GM21360 (cell line): ENCODE results near the gene SLC29A1.

Experiments
- ATAC-seq: cut with Tn5 transposase; IDR thresholded peaks from one replicate; pipeline ENCODE4 v1.9.1; 2021; ENCODE audit warnings: mild to moderate bottlenecking, moderate library complexity; ENCODE audit not compliant: unreplicated experiment

The SLC29A1 gene

DNA sequence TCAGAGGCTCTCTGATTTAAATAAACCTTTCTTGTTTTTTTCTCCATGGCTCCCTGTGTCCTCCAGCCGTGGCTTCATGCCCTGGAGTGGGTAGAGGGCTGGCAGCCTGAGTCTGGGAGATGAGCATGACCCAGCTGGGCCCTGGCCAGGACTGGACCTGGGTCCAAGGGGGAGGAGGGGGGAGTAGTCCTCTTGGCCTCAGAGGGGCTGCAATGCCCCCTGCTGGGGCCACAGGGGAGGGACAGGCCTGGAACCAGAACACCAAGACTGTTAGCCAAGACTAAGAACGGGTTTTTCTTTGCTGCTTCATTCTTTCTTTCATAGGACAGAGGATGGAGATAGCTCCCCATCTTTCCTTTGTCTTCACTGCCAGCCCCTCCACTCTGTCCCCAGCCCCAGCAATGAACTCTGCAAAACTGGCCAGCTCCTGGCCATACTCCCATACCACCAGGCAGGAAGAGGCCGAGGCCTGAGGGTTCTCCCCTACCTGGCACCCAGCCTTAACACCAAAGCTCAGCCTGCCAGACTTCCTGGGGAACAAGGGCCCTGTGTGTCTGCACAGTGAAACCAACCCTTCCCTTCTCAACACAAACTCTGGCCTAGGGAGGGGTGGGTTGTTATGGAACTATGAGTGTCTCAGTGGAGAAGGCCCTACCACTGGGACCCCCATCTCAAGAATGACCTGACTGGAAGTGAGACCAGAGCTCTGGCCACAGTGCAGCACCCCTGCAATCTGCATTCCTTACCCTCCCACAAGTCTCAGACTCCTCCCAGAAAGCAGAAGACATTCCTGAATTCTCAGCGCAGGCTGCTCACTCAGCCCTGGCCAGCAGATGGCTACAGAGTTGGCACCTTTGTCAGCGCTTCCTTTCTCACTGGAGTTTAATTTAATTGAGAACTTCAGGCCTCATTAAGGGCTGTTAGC is 11.0 kb downstream of the SLC29A1 start:
- no peak for ATAC-seq

DNA sequence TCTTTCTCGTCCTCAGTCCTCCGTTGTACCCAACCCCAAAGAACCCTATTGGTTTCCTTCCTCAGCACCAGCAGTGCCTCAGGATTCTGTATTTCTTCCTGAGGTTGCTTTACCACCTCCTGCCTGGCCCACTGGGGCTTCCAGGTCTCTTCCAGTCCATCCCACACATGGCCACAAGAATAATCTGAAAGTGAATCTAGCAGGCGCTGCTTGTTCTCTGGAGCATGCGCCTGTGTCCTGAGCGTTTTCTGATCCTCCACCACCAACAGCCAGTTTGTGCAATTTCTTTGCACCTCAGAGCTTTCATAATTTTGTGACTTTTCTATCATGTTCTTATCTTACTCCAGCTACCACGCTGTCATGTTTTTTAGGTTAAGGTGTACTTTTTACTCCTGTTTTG is 11.9 kb downstream of the SLC29A1 start:
- ATAC-seq: no peak

DNA sequence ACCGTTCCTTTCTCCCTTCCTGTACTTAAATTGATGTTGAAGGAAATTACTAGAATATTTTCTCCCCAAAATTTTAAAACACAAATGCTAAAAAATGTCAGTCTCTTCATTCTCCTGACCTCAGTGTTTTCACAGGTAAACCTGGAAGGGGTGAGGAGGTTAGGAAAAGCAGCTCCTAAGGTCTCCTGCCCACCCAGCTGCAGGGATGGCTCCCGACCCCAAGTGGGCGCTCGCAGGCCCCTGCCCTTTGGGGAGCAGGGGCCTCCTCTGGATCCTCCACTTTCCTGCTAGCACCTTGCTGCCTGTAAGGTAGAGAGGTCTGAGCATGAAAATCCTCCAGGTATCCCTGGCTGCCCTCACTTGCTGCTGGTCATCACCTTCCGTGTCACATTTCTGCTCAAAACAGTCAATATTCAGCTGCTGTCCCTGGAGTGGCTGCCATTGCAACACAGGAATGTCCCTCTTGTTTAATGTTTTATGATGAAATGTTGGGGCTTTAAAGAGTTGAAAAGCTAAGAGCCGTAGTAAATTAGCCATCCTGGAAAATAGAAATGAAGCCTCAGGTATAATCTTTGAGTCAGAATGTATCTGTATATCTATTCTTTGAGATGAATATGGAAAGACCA is 12.6 kb downstream of the SLC29A1 start:
- no peak for ATAC-seq

DNA sequence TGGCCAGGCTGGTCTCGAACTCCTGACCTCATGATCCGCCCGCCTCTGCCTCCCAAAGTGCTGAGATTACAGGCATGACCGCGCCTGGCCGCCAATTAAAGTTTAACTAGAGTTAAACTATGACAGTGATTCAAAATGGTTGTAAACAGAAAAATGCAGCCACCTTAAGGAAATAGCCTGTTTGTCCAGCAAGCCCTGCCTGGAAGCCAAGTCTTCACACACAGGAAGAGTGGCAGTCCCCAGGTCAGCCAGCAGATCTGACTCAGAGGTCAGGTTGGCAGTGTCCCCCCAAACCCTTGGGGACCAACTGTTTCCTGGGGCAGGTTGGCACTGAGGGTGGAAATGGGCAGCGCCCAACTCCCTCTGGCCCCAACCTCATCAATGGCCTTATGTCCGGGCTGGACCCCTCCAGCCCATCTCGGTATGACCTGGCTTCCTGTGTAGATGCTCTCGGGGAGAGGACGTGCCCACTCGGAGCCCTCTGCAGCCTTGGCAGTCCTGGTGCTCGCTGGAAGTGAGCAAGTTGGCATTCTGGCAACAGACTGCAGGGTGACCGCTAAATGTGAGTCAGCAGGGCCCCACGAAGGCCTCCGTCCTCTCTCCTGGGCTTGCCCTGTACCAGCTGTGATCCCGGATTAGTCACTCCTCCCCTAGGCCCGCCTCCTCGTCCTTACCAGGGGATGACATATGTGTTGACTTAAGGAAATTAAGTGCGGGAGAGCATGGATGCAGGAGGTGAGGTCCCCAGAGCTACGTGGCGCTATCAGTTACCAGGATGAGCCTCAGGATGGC is 13.8 kb downstream of the SLC29A1 start:
- peak; percentile 41 for ATAC-seq

DNA sequence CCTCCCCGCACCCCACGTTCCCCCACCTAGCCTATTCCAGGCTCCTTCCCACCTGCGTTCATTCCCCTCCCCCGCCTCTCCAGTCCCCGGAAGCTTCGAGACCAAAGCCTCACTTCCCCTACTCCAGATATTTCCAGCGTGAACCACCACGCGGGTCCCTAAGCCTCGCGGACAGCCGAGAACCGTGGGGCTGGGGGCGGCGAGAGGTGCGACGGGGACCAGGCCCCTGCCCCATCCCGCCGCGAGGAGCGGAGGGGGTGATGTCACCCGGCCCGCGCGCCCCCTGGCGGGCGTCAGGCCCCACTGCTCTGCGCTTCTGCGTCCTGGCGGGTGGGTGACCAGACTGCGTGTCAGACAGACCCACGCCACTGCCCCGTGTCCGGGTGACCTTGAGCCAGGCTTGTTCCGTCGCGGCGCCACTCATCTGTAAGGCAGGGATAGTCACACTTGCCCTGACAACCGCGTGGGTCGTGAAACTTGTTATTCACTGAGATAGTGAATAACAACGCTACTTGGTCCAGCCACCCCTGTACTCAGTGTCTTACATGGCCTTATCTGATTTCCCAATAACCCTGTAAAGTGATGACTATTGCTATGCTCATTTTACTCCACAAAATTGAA is 14.5 kb downstream of the SLC29A1 start:
- ATAC-seq: peak; percentile 68

DNA sequence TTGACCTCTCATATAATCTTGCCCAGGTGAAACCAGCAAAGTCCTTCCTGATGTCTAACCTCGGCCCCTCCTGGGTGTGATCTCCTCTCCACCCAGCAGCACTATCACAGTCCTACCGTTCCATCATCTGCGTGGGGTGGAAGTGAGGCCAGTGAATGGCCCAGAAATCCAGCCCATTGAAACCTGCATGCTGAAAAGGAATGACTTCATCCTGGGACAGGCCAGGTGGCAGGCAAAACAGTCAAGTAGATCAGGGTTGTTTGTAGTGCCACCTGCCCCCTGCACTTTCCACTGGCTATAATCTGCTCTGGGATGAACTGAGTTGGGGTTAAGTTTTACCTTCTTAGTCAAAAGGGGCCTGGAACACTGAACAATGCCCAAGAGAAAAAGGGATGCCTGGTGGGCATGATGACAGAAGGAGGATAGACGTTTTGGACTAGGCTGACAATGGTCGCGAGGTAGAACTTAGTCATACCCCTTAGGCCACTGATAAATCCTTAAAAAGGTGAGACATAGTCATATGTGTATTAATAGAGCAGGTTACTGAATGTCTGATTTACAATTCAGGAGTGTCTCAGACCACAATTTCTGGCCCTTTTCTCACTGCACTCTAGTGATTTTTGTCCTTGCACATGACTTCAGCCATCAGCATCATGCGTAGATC is 15.4 kb downstream of the SLC29A1 start:
- ATAC-seq: no peak

DNA sequence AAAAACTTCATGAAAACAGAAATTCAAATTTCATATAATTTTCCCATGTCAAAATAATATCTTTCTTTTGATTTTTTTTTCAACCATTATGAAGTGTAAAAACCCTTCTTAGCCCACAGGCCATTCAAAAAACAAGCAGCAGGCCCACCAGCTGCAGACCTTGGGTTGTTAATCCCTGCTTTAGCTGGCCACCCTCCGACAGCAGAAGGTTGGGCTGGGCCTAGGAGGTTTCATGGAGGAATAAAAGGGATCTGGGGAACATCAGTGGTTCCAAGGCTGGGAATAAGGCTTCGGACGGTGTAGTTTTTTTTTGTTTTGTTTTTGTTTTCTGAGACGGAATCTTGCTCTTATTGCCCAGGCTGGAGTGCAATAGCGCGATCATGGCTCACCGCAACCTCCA is 19.9 kb downstream of the SLC29A1 start:
- no peak for ATAC-seq

DNA sequence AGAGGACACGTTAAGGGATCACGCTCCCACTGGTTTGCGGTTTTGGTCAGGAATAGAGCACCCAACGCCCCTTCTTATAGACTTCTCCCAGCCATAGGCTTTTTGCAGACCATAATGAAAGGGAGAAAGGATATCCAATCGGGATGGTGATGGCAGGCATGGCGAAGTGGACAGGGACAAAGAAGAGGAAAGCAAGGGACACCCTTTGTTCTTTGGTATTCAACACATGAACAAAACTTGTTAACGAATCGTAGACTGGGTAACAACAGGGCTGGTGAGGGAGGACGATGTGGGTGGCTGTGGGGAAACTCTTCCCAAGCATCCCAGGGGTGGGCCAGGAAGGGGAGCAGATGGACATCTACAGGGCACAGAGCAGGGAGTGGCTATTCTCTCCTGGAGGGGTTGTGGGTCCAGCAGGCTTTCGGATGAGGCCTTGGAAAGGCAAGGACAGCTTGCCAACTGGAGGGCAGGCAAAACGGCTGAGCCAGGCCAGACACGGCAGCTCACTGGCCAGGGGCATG is 22.1 kb downstream of the SLC29A1 start:
- no peak for ATAC-seq

DNA sequence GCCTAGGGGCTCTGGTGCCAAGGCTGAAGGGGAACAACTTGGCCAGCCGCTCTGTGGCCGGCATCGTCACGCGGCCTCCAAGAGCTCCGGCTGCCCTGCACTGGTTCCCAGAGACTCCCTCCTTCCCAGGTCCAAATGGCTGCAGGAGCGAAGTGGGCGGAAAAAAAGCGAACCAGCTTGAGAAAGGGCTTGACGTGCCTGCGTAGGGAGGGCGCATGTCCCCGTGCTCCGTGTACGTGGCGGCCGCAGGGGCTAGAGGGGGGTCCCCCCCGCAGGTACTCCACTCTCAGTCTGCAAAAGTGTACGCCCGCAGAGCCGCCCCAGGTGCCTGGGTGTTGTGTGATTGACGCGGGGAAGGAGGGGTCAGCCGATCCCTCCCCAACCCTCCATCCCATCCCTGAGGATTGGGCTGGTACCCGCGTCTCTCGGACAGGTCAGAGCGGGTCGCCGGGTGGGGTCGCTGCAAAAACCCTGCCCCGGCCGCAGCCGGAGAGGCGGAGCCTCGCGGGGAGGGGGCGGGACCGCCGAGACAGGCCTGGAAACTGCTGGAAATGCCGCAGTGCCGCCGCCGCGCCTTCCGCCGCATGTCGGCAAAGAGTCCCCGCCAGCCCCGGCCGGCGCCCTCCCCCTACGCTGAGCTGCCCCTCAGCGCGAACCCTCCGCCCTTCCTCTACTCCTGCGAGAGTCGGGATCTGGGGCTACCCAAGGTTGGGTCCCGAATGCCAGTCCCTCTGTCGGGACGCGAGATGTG is 22.7 kb downstream of the SLC29A1 start:
- ATAC-seq: peak; percentile 43

DNA sequence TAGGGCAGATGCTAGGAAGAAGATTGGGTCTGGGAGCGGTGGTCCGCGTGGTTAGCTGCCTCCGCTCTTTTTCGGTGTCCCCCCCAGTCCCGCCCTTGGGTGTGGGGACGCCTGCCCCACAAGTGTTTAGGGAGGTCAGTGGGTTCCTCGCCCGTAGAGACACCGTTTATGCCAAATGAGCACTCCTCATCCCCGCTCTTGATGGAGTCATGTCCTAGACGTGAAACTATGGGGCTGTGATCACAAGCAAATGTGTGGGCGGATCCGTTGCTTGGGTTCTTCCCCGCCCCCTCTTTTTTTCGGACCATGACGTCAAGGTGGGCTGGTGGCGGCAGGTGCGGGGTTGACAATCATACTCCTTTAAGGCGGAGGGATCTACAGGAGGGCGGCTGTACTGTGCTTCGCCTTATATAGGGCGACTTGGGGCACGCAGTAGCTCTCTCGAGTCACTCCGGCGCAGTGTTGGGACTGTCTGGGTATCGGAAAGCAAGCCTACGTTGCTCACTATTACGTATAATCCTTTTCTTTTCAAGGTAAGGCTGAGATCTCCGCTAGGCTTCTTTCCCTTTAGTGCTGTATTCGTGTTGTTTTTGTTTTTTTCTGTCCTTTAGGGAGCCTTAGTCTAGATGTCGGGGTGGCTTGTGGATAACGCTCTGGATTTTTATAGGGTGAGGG is 23.4 kb downstream of the SLC29A1 start, which contains the start of gene HSP90AB1:
Gene HSP90AB1, plus strand, starts transcription at position 439 of the 675 bp plus-strand sequence. CDS start 1,529 bp downstream, outside the sequence.
- peak; percentile 59 for ATAC-seq

DNA sequence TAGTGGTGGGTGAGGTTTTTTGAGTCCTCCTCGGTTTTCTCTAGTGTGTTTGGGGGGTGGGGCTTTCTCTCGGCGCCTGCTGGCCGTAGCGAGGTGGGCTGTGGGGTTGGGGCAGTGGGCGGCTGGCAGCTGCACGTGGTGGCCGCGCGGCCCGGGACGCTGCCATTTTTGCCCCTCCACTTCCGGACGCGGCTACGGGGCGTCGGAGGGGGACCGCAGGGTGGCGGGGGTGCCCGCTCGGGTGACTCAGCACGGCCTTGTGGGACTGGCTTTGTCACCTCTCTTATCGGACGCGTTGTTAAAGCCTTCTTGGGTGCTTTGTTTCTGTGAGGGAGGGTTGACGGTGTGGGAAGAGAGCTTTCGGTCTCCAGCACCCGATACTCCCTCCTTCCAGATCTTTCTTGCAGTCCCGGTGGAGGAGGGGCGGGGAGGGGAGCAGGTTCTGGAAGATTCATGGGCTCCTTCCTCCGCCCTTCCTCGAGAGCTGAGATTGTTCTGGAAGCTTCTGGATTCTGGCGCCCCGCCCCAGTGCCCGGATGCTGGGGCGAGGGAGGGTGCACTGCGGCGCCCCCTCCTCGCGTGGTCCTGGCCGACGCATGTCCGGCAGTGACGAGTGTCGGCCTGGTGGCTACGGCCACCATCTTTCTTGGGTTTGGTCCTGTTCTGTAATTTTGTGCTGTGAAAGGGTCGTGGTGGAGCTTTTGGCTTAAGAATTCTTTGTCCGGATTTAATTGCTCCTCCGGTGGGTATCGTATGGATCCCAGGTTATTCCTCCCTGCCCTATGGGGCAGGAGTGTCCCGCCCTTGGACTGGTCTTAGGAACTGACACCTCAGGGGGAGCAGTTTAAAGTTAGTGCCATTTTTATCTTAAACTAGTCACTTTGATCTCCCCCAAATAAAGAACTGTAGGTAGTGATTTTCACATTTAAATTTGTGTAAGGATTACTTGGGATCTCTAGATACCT is 24.2 kb downstream of the SLC29A1 start:
- ATAC-seq: peak; percentile 17

DNA sequence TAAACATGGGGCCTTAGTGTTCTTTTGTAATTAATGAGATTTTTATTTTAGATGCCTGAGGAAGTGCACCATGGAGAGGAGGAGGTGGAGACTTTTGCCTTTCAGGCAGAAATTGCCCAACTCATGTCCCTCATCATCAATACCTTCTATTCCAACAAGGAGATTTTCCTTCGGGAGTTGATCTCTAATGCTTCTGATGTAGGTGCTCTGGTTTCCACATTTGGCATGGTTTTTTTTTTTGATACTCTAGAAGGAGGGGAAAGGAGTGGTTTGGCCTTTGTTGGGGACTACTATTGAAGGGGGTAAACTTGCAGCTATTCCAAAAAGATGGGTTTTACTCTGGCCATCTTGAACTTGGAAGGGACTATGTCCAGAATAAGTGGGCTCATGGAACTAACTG is 25.2 kb downstream of the SLC29A1 start:
- ATAC-seq: no peak

DNA sequence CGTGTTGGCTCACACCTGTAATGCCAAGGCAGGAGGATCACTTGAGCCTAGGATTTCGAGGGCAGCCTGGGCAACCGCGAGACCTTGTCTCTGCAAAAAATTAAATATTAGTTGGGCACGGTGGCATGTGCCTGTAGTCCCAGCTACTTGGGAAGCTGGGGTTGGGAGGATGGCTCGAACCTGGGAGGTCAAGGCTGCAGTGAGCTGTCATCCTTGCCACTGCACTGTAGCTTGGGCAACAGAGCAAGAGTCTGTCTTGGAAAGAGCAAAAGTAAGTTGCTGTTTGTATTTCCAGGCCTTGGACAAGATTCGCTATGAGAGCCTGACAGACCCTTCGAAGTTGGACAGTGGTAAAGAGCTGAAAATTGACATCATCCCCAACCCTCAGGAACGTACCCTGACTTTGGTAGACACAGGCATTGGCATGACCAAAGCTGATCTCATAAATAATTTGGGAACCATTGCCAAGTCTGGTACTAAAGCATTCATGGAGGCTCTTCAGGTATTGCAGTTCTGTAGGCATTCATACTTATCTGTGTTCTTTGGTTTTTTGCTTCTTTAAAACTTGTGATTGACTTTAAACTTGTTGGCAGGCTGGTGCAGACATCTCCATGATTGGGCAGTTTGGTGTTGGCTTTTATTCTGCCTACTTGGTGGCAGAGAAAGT is 25.8 kb downstream of the SLC29A1 start:
- no peak for ATAC-seq

DNA sequence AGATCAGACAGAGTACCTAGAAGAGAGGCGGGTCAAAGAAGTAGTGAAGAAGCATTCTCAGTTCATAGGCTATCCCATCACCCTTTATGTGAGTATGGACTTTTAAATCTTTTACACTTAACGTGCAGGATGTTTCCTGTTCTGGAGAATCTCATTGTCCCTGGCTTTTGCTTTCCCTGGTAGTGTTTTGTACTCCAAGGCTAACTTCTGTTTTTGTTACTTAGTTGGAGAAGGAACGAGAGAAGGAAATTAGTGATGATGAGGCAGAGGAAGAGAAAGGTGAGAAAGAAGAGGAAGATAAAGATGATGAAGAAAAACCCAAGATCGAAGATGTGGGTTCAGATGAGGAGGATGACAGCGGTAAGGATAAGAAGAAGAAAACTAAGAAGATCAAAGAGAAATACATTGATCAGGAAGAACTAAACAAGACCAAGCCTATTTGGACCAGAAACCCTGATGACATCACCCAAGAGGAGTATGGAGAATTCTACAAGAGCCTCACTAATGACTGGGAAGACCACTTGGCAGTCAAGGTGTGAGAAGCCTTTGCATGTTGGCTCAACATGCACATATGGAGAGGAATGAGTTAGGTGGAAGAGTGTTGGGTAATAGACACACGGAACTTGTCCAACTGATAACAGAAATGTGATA is 26.8 kb downstream of the SLC29A1 start:
- ATAC-seq: no peak

DNA sequence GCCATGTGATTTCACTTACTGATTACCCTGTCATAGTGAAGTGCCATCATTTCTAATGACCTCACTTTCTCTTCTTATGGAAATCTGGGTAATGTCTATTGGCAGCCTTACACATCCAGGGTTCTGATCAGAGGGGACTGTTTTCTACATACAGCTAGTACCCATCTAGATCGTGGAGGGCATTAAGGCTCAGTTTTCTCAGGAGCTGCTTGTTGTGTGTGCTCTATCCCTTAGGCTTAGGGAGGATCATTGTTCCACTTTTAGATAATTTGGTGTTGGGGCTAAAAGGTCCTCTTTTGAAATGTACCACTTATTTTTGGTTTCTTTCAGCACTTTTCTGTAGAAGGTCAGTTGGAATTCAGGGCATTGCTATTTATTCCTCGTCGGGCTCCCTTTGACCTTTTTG is 27.3 kb downstream of the SLC29A1 start:
- no peak for ATAC-seq
